ENCODE data around the gene FRMD4A. TPM values are rescaled to one million over a fixed set of nuclear protein-coding genes. Genes with fewer than 3 reads are reported as not detected.

FRMD4A gene
- total RNA-seq, 1 experiment from 2014 or later, result 7.1 TPM

DNA sequence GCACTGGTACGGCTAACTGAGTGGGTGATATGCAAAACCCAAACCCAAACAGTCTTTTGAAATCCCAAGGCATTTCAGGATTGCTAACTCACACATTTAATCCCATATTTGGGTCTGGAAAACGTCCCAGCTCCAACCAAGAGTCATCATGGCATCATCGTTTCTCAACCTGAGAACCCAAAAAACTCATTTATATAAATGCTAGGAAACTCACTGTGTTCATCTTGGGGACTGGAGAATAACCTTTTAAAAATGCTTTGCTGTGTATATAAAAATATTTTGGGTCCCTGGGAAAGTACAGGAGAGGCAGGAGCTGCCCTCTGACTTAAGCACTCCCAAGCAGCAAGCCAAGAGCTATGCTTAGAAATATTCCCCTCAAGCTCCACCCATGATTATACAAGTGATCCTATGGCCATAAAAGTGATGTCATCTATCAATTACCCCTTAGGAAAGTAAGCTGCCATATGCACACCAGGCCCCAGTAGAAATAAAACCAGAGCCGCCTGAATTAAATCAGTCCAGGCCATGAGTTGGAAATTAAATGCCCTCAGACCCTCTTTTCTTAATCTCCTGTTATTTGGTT, 352.1 kb downstream of the FRMD4A start:
- H3K9me2 ChIP-seq (replicated peaks; ENCODE audit: low read length), result no peaks in the 10 kb centered on the region
- H3K27me3 ChIP-seq (ENCODE audit: low read length), result no peaks in the 10 kb centered on the region
- TF ChIP-seq EZH2phosphoT487 (IDR thresholded peaks at IDR 0.05; ENCODE audit: borderline replicate concordance, low read length), result no peak
- TF ChIP-seq, protein P1, sequence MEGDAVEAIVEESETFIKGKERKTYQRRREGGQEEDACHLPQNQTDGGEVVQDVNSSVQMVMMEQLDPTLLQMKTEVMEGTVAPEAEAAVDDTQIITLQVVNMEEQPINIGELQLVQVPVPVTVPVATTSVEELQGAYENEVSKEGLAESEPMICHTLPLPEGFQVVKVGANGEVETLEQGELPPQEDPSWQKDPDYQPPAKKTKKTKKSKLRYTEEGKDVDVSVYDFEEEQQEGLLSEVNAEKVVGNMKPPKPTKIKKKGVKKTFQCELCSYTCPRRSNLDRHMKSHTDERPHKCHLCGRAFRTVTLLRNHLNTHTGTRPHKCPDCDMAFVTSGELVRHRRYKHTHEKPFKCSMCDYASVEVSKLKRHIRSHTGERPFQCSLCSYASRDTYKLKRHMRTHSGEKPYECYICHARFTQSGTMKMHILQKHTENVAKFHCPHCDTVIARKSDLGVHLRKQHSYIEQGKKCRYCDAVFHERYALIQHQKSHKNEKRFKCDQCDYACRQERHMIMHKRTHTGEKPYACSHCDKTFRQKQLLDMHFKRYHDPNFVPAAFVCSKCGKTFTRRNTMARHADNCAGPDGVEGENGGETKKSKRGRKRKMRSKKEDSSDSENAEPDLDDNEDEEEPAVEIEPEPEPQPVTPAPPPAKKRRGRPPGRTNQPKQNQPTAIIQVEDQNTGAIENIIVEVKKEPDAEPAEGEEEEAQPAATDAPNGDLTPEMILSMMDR (conservative IDR thresholded peaks at IDR 0.05; ENCODE audit: low read depth, low read length), result no peak
- 0 out of 2 replicates have a peak, but pooled peaks cover 11% of the 10 kb centered on the region for H3K4me1 ChIP-seq (ENCODE audit: insufficient read depth, low read length)
- peak; percentile 60 for DNase-seq
- no peaks in the 10 kb centered on the region for H3K9me3 ChIP-seq (ENCODE audit: low read length)
- intact Hi-C loops (cut with micrococcal nuclease), result no loop called here
- H4K20me1 ChIP-seq (ENCODE audit: low read length), result no peaks in the 10 kb centered on the region
- POLR2A ChIA-PET (ENCODE audit: unreplicated experiment), result interaction anchor here (0.6 kb wide), 1 partner anchor 41 kb away, joined by 6 read pairs; no protein-coding TSS in a partner anchor
- H3K27ac ChIP-seq (ENCODE audit: low read length), result peak overlapping the region; percentile 30; the same call in 1 of the 2 replicates
- no TSS peak for BruUV-seq (replicated peaks)
- no peak overlapping the region for H3K4me2 ChIP-seq (ENCODE audit: low read length)
- no peak overlapping the region for H3K9ac ChIP-seq (ENCODE audit: low read length)
- CTCF ChIA-PET, result no interaction called here
- H3K79me2 ChIP-seq (ENCODE audit: low read length), result no peaks in the 10 kb centered on the region
- H2AFZ ChIP-seq (ENCODE audit: low read length), result no peak overlapping the region
- H3K4me3 ChIP-seq (ENCODE audit: low read length), result no peak overlapping the region
- H3K36me3 ChIP-seq (ENCODE audit: low read depth, low read length), result no peaks in the 10 kb centered on the region
- ATAC-seq, result no peak
- H3F3A ChIP-seq (ENCODE audit: low read length, unreplicated experiment), result no peaks in the 10 kb centered on the region

DNA sequence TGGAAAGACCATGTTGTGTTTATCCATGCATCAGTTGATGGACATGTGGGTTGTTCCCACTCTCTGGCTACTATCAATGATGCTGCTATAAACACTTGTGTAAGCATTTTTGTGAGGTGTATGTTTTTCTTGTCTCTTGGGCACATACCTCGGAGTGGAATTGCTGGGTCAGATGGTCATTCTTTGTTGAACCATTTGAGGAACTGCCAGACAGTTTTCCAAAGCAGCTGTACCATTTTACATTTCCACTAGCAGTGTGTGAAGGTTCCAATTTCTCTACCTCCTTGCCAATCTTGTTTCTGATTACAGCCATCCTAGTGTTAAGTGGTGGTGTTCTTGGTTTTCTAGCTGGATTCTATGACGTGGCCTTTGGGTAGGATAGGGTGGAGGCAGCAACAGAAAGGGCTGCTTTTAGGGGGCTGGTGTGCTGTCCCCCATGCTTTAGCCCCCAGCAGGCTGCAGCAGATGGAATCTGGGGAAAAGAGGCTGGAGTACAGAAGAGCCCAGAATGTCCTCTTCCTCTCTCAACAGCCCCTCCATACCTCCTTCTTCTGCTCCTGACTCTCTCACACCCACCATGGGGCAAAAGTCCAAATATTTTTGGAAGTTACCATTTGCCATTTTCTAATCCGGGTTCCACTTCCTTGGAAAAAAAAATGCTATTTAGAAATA, 352.7 kb downstream of the FRMD4A start:
- intact Hi-C loops (cut with micrococcal nuclease), result no loop called here
- BruUV-seq (replicated peaks), result no TSS peak

More for the DNA sequence above, 352.7 kb downstream of the FRMD4A start:
- Histone ChIP-seq H3K79me2 (ENCODE audit: low read length) (no peaks in the 10 kb centered on the region), H3K9ac (ENCODE audit: low read length) (no peak overlapping the region), H3K27ac (ENCODE audit: low read length) (no peak overlapping the region), H3K4me1 (ENCODE audit: insufficient read depth, low read length) (0 out of 2 replicates have a peak, but pooled peaks cover 11% of the 10 kb centered on the region), H3F3A (ENCODE audit: low read length, unreplicated experiment) (no peaks in the 10 kb centered on the region), H3K4me3 (ENCODE audit: low read length) (no peak overlapping the region), H2AFZ (ENCODE audit: low read length) (no peak overlapping the region), H4K20me1 (ENCODE audit: low read length) (no peaks in the 10 kb centered on the region), H3K9me2 (replicated peaks; ENCODE audit: low read length) (no peaks in the 10 kb centered on the region), H3K4me2 (ENCODE audit: low read length) (no peak overlapping the region), H3K9me3 (ENCODE audit: low read length) (no peaks in the 10 kb centered on the region), H3K36me3 (ENCODE audit: low read depth, low read length) (no peaks in the 10 kb centered on the region), H3K27me3 (ENCODE audit: low read length) (no peaks in the 10 kb centered on the region)
- ATAC-seq, result no peak
- ChIA-PET POLR2A (ENCODE audit: unreplicated experiment) (interaction anchor here (0.6 kb wide), 1 partner anchor 41 kb away, joined by 6 read pairs; no protein-coding TSS in a partner anchor), CTCF (no interaction called here)
- no peak for DNase-seq
- TF ChIP-seq EZH2 (IDR thresholded peaks at IDR 0.05; ENCODE audit: low read length, unreplicated experiment) (no peak), EZH2phosphoT487 (IDR thresholded peaks at IDR 0.05; ENCODE audit: borderline replicate concordance, low read length) (no peak)
- TF ChIP-seq, protein P1 (conservative IDR thresholded peaks at IDR 0.05; ENCODE audit: low read depth, low read length), result no peak
